Measurements from ENCODE around the gene DNAH7. TPM values are rescaled to one million over a fixed set of nuclear protein-coding genes. Genes with fewer than 3 reads are reported as not detected.

DNAH7 gene
- total and polyA plus RNA-seq, 2 of the 4 experiments (the other 2 are of a cell fraction): 0.22 to 0.36 TPM

DNA sequence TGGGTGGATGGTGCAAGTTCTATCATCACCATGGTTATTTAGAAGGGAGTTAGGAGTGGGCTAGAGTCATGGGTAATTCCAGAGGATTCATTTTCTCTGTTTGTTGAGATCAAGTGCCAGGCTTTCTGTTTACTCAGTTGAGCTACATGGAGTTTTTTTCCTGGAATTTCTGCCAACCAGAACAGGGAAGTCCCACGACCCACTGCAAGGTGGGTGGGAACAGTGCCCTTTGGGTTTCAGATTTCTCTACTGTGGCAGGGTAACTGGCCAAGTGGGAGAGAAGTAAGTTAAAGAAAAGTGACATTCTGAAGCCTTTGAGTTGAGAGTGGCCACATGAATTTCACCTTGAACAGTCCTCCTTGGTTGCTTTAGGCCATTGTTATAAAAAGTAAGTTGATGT is 272.8 kb downstream of the DNAH7 start:
- Histone ChIP-seq H3K56ac (ENCODE audit: extremely low read depth, insufficient read depth, low read length) (no peak overlapping the region), H4K8ac (ENCODE audit: low read depth in 2 of 2, low read length in 2 of 2) (no peak overlapping the region), H3K79me1 (ENCODE audit: low read depth in 1 of 2, low read length in 2 of 2) (no peaks in the 10 kb centered on the region), H2BK120ac (ENCODE audit: low read depth, low read length) (no peak overlapping the region), H2BK15ac (ENCODE audit: low read depth, low read length) (no peak overlapping the region), H3K27ac (ENCODE audit: insufficient read depth, low read length) (no peak overlapping the region), H4K20me1 (ENCODE audit: insufficient read depth, low read length) (no peaks in the 10 kb centered on the region), H3K27me3 (ENCODE audit: control insufficient read depth, insufficient read depth, low read length) (no peaks in the 10 kb centered on the region), H3K9me1 (ENCODE audit: insufficient read depth, low read length) (no peaks in the 10 kb centered on the region), H3K18ac (ENCODE audit: low read depth, low read length) (no peak overlapping the region), H3K14ac (replicated peaks; ENCODE audit: low read depth, low read length) (no peak overlapping the region), H3K4me2 (ENCODE audit: low read depth, low read length) (no peak overlapping the region), H2AFZ (replicated peaks; ENCODE audit: low read length, poor library complexity) (no peak overlapping the region), H2BK5ac (ENCODE audit: low read depth, low read length, poor library complexity, severe bottlenecking) (no peak overlapping the region), H4K91ac (ENCODE audit: insufficient read depth, low read depth, low read length) (no peak overlapping the region), H2BK20ac (ENCODE audit: low read depth, low read length) (no peak overlapping the region), H3K4ac (ENCODE audit: low read depth, low read length) (no peak overlapping the region), H3K4me1 (ENCODE audit: control insufficient read depth, insufficient read depth, low read length) (no peaks in the 10 kb centered on the region), H3K9ac (ENCODE audit: low read depth, low read length) (no peak overlapping the region), H2AK9ac (replicated peaks; ENCODE audit: low read depth, low read length, poor library complexity) (no peak overlapping the region), H3K4me3 (ENCODE audit: insufficient read depth, low read depth, low read length) (no peak overlapping the region), H3K9me3 (ENCODE audit: control insufficient read depth, insufficient read depth, low read length) (no peaks in the 10 kb centered on the region), H3K36me3 (ENCODE audit: control insufficient read depth, insufficient read depth, low read length) (no peaks in the 10 kb centered on the region), H2AK5ac (ENCODE audit: low read depth, low read length) (no peak overlapping the region), H4K5ac (ENCODE audit: low read depth, low read length) (no peak overlapping the region), H3K23ac (ENCODE audit: low read depth, low read length) (no peak overlapping the region)
- BruUV-seq (replicated peaks): no TSS peak
- CTCF ChIA-PET: no interaction called here
- WGBS, 2 experiments (ENCODE audit: extremely low coverage in 2 of 2, insufficient read length in 1 of 2): no CpG with 5 or more reads among the region's 1 CpG
- DNase-seq: no peak
- ATAC-seq (ENCODE audit: low read depth): no peak
- intact Hi-C loops (cut with micrococcal nuclease) (no loop called here), in situ Hi-C loops (cut with MboI; ENCODE audit: low sequenced_read_pairs) (no loop called here), dilution Hi-C loops (cut with HindIII; ENCODE audit: low sequenced_read_pairs, unreplicated experiment) (no loop called here)
- POLR2A ChIA-PET (ENCODE audit: unreplicated experiment): no interaction called here
- no peak for TF ChIP-seq RAD21 (IDR thresholded peaks at IDR 0.05; ENCODE audit: low read length)
- no peak for TF ChIP-seq CEBPB (IDR thresholded peaks at IDR 0.05; ENCODE audit: low read depth, low read length)
- no peak for TF ChIP-seq POLR2A (IDR thresholded peaks at IDR 0.05; ENCODE audit: low read depth, low read length)
- TF ChIP-seq BHLHE40 (IDR thresholded peaks at IDR 0.05; ENCODE audit: low read depth, low read length): no peak
- TF ChIP-seq RFX5 (IDR thresholded peaks at IDR 0.05; ENCODE audit: low read depth, low read length): no peak
- no peak for TF ChIP-seq CHD1 (IDR thresholded peaks at IDR 0.05; ENCODE audit: low read depth, low read length)
- TF ChIP-seq, protein P1, sequence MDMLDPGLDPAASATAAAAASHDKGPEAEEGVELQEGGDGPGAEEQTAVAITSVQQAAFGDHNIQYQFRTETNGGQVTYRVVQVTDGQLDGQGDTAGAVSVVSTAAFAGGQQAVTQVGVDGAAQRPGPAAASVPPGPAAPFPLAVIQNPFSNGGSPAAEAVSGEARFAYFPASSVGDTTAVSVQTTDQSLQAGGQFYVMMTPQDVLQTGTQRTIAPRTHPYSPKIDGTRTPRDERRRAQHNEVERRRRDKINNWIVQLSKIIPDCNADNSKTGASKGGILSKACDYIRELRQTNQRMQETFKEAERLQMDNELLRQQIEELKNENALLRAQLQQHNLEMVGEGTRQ (IDR thresholded peaks at IDR 0.05; ENCODE audit: low read depth, low read length): no peak
- TF ChIP-seq, protein P2, sequence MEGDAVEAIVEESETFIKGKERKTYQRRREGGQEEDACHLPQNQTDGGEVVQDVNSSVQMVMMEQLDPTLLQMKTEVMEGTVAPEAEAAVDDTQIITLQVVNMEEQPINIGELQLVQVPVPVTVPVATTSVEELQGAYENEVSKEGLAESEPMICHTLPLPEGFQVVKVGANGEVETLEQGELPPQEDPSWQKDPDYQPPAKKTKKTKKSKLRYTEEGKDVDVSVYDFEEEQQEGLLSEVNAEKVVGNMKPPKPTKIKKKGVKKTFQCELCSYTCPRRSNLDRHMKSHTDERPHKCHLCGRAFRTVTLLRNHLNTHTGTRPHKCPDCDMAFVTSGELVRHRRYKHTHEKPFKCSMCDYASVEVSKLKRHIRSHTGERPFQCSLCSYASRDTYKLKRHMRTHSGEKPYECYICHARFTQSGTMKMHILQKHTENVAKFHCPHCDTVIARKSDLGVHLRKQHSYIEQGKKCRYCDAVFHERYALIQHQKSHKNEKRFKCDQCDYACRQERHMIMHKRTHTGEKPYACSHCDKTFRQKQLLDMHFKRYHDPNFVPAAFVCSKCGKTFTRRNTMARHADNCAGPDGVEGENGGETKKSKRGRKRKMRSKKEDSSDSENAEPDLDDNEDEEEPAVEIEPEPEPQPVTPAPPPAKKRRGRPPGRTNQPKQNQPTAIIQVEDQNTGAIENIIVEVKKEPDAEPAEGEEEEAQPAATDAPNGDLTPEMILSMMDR (conservative IDR thresholded peaks at IDR 0.05; ENCODE audit: low read depth, low read length): no peak
- no peak for TF ChIP-seq MXI1 (IDR thresholded peaks at IDR 0.05; ENCODE audit: borderline replicate concordance, low read depth, low read length)
- no peak for TF ChIP-seq RCOR1 (IDR thresholded peaks at IDR 0.05; ENCODE audit: insufficient replicate concordance, low read length)
- no peak for TF ChIP-seq SMC3 (IDR thresholded peaks at IDR 0.05; ENCODE audit: low read depth, low read length)
- TF ChIP-seq FOS (IDR thresholded peaks at IDR 0.05; ENCODE audit: low read depth, low read length): no peak
- TF ChIP-seq, protein P3, sequence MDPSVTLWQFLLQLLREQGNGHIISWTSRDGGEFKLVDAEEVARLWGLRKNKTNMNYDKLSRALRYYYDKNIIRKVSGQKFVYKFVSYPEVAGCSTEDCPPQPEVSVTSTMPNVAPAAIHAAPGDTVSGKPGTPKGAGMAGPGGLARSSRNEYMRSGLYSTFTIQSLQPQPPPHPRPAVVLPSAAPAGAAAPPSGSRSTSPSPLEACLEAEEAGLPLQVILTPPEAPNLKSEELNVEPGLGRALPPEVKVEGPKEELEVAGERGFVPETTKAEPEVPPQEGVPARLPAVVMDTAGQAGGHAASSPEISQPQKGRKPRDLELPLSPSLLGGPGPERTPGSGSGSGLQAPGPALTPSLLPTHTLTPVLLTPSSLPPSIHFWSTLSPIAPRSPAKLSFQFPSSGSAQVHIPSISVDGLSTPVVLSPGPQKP (IDR thresholded peaks at IDR 0.05; ENCODE audit: borderline replicate concordance, low read depth, low read length): no peak

Data from IMR-90 (cell line).